HL-60 (cell line): Measurements from ENCODE around the gene LRP1B.

ENCODE experiments used
- DNase-seq, 2 experiments: peaks; one replicate each; pipeline ENCODE4 v3.0.0-alpha.2; 2010 to 2020; ENCODE audit warnings: low read depth in 1 of 2, low spot score in 1 of 2
- H3K27ac ChIP-seq: fragments of 250-450 bp; sonication (Bioruptor Pico); replicated peaks from 2 replicates; pipeline ENCODE4 v1.5.1; 2020; ENCODE audit warnings: mild to moderate bottlenecking, moderate library complexity
- H3K27me3 ChIP-seq: fragments of 250-450 bp; sonication (Bioruptor Pico); 2 replicates; pipeline ENCODE4 v1.5.1; 2021; ENCODE audit warnings: mild to moderate bottlenecking, moderate library complexity; ENCODE audit not compliant: insufficient read depth, poor library complexity, severe bottlenecking
- H3K4me3 ChIP-seq: replicated peaks from 2 replicates; pipeline ENCODE4 v1.5.1; 2011; ENCODE audit warnings: mild to moderate bottlenecking, control low read depth, low read length; ENCODE audit not compliant: insufficient read depth
- CTCF ChIP-seq: IDR thresholded peaks from one replicate; pipeline ENCODE4 v1.5.1; 2011; ENCODE audit warnings: low read length, control low read depth, inconsistent platforms; ENCODE audit not compliant: insufficient read depth
- GABPA ChIP-seq: IDR thresholded peaks from 2 replicates; pipeline ENCODE4 v1.6.1; 2012; ENCODE audit warnings: low read depth
- POLR2AphosphoS5 ChIP-seq: IDR thresholded peaks from 2 replicates; pipeline ENCODE4 v1.6.1; 2012; ENCODE audit warnings: low read depth
- SPI1 ChIP-seq: IDR thresholded peaks from 2 replicates; pipeline ENCODE4 v1.6.1; 2012; ENCODE audit warnings: low read depth, mild to moderate bottlenecking, borderline replicate concordance
- TF ChIP-seq, protein P1 (sequence below): IDR thresholded peaks from 2 replicates; pipeline ENCODE4 v1.6.1; 2012; ENCODE audit warnings: low read depth; ENCODE audit not compliant: insufficient replicate concordance

Gene LRP1B

DNA sequence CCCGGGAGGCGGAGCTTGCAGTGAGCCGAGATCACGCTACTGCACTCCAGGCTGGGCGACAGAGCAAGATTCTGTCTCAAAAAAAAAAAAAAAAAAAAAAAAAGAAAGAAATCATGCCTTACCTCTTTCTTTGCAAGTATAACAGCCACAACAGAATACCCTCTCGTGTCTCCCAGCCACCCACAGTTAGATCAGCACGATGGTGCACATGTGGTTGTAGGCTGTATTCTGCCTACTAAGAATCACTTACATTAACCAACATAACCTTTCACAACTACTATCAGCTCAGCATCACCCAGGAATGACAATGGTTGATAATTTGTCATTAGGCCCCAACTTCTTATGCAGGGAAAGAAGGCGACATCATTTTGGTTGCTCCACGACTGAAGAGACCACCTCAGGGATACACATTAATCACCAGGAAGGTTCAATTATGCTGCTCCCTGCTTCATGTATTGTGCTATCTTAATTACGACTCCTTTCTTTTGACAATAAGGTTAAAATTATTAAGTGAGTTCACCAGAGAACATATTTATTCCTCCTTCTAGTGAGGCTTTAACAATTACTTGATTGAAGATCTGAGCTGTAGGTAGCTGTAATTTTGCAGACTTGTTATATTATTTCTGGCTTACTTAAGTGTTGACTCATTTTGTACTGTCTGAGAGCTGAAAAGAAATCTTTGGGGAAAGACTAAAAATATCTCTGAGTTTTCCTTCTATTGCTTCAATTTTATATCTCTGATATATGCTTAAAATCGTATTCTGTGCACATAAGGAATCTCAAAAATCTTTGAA lies 120.1 kb downstream of the LRP1B start:
- no peak for DNase-seq
- no peak for TF ChIP-seq GABPA
- no peak for TF ChIP-seq CTCF
- no peak for TF ChIP-seq POLR2AphosphoS5
- TF ChIP-seq, protein P1, sequence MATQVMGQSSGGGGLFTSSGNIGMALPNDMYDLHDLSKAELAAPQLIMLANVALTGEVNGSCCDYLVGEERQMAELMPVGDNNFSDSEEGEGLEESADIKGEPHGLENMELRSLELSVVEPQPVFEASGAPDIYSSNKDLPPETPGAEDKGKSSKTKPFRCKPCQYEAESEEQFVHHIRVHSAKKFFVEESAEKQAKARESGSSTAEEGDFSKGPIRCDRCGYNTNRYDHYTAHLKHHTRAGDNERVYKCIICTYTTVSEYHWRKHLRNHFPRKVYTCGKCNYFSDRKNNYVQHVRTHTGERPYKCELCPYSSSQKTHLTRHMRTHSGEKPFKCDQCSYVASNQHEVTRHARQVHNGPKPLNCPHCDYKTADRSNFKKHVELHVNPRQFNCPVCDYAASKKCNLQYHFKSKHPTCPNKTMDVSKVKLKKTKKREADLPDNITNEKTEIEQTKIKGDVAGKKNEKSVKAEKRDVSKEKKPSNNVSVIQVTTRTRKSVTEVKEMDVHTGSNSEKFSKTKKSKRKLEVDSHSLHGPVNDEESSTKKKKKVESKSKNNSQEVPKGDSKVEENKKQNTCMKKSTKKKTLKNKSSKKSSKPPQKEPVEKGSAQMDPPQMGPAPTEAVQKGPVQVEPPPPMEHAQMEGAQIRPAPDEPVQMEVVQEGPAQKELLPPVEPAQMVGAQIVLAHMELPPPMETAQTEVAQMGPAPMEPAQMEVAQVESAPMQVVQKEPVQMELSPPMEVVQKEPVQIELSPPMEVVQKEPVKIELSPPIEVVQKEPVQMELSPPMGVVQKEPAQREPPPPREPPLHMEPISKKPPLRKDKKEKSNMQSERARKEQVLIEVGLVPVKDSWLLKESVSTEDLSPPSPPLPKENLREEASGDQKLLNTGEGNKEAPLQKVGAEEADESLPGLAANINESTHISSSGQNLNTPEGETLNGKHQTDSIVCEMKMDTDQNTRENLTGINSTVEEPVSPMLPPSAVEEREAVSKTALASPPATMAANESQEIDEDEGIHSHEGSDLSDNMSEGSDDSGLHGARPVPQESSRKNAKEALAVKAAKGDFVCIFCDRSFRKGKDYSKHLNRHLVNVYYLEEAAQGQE, result no peak
- TF ChIP-seq SPI1, result no peak
- no peak overlapping the region for H3K27ac ChIP-seq
- no peaks in the 10 kb centered on the region for H3K27me3 ChIP-seq
- no peak overlapping the region for H3K4me3 ChIP-seq

DNA sequence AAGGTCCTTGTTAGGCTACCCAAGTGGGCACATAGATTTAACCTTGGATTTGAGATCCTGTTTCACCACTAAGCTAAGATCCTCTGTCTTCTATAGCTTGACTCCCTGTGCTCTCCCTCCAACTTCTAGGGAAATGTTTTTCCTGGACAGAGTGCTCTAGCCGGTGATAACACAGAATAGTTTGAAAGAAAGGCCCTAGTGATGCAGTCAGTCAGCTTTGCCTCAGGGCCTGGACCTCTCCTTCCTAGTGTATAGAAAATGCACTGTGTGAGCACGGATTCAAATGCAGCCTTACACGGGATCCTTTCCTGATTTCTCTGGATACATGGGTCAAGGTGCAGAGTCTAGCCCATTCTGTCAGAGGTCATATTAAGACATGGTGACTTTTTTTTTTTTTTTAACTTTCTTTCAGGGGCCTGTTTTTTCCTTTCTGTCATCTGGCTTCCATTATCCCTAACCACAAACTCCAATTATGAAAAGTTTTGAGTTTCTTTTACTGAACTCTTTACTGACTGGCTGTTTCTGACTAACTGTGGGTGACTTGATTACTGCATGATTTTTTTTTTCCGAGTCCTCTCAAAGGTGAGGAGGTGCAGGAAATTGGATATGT lies 122.6 kb downstream of the LRP1B start:
- H3K27ac ChIP-seq, result no peak overlapping the region
- no peak for DNase-seq
- no peak for TF ChIP-seq SPI1
- TF ChIP-seq, protein P1, result no peak
- TF ChIP-seq CTCF, result no peak
- TF ChIP-seq GABPA, result no peak
- no peak for TF ChIP-seq POLR2AphosphoS5
- H3K27me3 ChIP-seq, result no peaks in the 10 kb centered on the region
- H3K4me3 ChIP-seq, result no peak overlapping the region

DNA sequence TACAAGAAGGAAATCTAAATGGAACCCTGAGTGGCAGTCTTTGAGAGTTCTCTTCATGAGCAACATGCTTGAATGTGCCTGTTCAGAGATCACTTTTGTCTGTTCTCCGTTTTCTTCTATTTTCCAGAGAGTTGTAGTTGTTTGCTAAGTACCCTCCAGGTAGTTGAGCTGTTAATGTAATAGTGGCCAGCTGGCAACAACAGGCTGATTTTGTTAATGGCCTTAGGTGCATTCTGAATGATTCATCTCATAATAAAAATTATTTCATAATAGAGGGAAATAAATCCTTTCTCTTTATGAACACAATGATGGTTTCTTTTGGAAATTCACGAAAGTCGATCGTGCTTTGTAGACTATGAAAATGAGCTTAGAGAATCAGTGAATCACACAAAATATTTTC lies 136.8 kb downstream of the LRP1B start:
- Histone ChIP-seq H3K4me3 (no peak overlapping the region), H3K27ac (no peak overlapping the region), H3K27me3 (no peaks in the 10 kb centered on the region)
- DNase-seq, result no peak
- TF ChIP-seq SPI1 (no peak), CTCF (no peak), GABPA (no peak), POLR2AphosphoS5 (no peak)
- TF ChIP-seq, protein P1, result no peak
